Aorta (tissue), 4 donors: ENCODE results near the gene SLC25A43. TPM values are rescaled to one million over a fixed set of nuclear protein-coding genes. Genes with fewer than 3 reads are reported as not detected.

Source experiments
- polyA plus RNA-seq, 2 donors: library from polyadenylated mRNA; stranded (reverse); fragments of 200-250 nt; gene quantifications; one replicate each; pipeline ENCODE4 v1.2.3, GENCODE V29; 2013
- total RNA-seq, 2 donors: library from RNA; stranded (reverse); fragmentation: NEBNext Ultra II Directional; extraction: Animal tissue kit (Norgen Biotek cat#: 25700); gene quantifications; one replicate each; pipeline ENCODE4 v1.2.1, GENCODE V29; 2021
- donor health status: healthy with polysubstance abuse.
- donor health status: Bipolar disorder and iron deficiency.
- donor health status: DM: no; HTN: no; CAD: no.
- donor health status: DM: yes; HTN: yes; CAD: no.

SLC25A43 gene
- total and polyA plus RNA-seq, 4 donors, result 10.2 to 14.1 (median 12.4) TPM

Other genes with a start within 250 kb of the SLC25A43 start
- 10 to 100 TPM; 79.0 to 92.8 TPM for gene PGRMC1, start 163.1 kb upstream of the SLC25A43 start, total RNA-seq
- 10 to 100 TPM; 64.9 to 90.7 TPM for gene PGRMC1, start 163.1 kb upstream of the SLC25A43 start, polyA plus RNA-seq
- 100 to 1,000 TPM; 103 to 133 TPM for gene SLC25A5, start 69.1 kb downstream of the SLC25A43 start, total RNA-seq
- gene SLC25A5, start 69.1 kb downstream of the SLC25A43 start, polyA plus RNA-seq, result 100 to 1,000 TPM; 155 to 392 TPM
- gene STEEP1, start 166.1 kb downstream of the SLC25A43 start, total RNA-seq, result 10 to 100 TPM; 16.7 to 18.4 TPM
- 10 to 100 TPM; 18.1 to 25.9 TPM for gene STEEP1, start 166.1 kb downstream of the SLC25A43 start, polyA plus RNA-seq
- 10 to 100 TPM; 45.4 to 51.1 TPM for gene UBE2A, start 175.2 kb downstream of the SLC25A43 start, total RNA-seq
- 10 to 100 TPM; 48.3 to 56.7 TPM for gene UBE2A, start 175.2 kb downstream of the SLC25A43 start, polyA plus RNA-seq
- 1 to 10 TPM; 8.4 to 8.9 TPM for gene NKRF, start 207.1 kb downstream of the SLC25A43 start, total RNA-seq
- gene NKRF, start 207.1 kb downstream of the SLC25A43 start, polyA plus RNA-seq, result 1 to 10 TPM; 1.5 to 5.3 TPM